Fibroblast of gingiva (primary cell): Measurements from ENCODE around the gene UACA.

Source experiments
- DNase-seq: peaks from one replicate; pipeline ENCODE4 v3.0.0-alpha.2; 2011; ENCODE audit warnings: low read depth

Gene UACA

GRCh38 chr15:70783041-70783440 lies 19.7 kb upstream of the UACA start:
- DNase-seq: no peak

GRCh38 chr15:70781236-70781635 lies 17.9 kb upstream of the UACA start:
- no peak for DNase-seq

- peak; percentile 60 for DNase-seq
Measured at GRCh38 chr15:70778258-70779076, 15.1 kb upstream of the UACA start.

- DNase-seq: no peak
Measured at GRCh38 chr15:70777170-70777926, 14.0 kb upstream of the UACA start.

- DNase-seq: peak; percentile 74
Measured at GRCh38 chr15:70775160-70775559, 11.8 kb upstream of the UACA start.

GRCh38 chr15:70772402-70772801 lies 9.0 kb upstream of the UACA start:
- DNase-seq: no peak

GRCh38 chr15:70770863-70771262 lies 7.5 kb upstream of the UACA start:
- no peak for DNase-seq

- DNase-seq: no peak
Measured at GRCh38 chr15:70768257-70768883, 5.0 kb upstream of the UACA start.

GRCh38 chr15:70767667-70768066 lies 4.3 kb upstream of the UACA start:
- no peak for DNase-seq

- no peak for DNase-seq
Measured at GRCh38 chr15:70766597-70766996, 3.2 kb upstream of the UACA start.

GRCh38 chr15:70765504-70766281 lies 2.3 kb upstream of the UACA start:
- DNase-seq: peak; percentile 68

GRCh38 chr15:70763950-70764730 lies 782 bp upstream of the UACA start:
- DNase-seq: no peak

GRCh38 chr15:70762469-70763119 lies 764 bp downstream of the UACA start:
- DNase-seq: peak; percentile 64

- DNase-seq: no peak
Measured at GRCh38 chr15:70761931-70762468, 1.4 kb downstream of the UACA start.

GRCh38 chr15:70761046-70761445 lies 2.3 kb downstream of the UACA start:
- DNase-seq: no peak

GRCh38 chr15:70758790-70759462 lies 4.4 kb downstream of the UACA start:
- DNase-seq: no peak

- DNase-seq: no peak
Measured at GRCh38 chr15:70757627-70758026, 5.7 kb downstream of the UACA start.

- peak; percentile 7 for DNase-seq
Measured at GRCh38 chr15:70754862-70755261, 8.5 kb downstream of the UACA start.

- no peak for DNase-seq
Measured at GRCh38 chr15:70753101-70753829, 10.1 kb downstream of the UACA start.
